NCI-H446 treated with DMSO at 0.1 percent for 48 hours (cell line): ENCODE results near the gene MROH2B.
"Not testable (repeated sequence)": the region's sequence is repeated elsewhere in the genome, so short reads cannot be mapped to it uniquely, and the experiment has no call there.

Experiments used
- DNase-seq: peaks from one replicate; lab custom pipeline; 2025; lab: John Stamatoyannopoulos, UW

The MROH2B gene

DNA sequence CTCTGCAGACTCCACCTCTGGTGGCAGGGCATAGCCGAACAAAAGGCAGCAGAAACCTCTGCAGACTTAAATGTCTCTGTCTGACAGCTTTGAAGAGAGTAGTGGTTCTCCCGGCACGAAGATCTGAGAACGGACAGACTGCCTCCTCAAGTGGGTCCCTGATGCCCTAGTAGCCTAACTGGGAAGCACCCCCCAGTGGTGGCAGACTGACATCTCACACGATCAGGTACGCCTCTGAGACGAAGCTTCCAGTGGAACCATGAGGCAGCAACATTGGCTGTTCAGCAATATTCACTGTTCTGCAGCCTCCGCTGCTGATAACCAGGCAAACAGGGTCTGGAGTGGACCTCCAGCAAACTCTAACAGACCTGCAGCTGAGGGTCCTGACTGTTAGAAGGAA lies 48.5 kb downstream of the MROH2B start:
- DNase-seq: not testable (repeated sequence)

DNA sequence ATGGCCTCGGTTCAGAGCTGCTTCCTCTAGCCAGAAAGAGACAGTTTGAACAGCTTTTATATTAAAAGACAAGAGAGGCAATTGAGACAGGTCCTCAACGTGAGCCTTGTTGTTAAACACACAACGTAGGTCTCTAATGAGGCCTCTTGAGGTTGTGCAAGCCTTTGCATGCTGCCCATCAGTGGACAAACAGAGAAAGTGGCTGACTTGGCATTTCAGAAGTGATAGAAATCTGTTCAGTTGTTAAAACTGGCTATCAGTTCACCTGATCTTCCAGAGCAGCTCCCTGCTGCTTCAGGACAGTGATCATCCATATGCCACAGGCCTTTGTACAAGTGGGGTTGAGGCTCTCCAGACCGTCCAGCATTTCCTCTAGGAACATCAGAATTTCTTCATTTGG lies 58.8 kb downstream of the MROH2B start:
- no peak for DNase-seq

DNA sequence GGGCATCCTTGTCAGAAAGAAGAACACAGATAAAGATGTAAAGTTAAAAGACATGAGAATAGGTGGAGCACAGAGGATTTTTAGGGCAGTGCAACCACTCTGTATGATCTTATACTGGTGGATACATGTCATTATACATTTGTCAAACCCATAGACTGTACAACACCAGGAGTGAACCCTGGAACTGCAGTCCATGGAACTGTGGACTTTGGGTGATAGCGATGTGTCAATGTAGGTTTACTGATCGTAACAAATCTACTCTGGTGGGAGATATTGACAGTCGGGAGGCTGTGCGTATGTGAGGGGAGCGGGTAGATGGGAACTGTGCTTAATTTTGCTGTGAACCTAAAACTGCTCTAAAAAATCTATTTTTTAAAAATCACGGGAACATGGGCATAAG lies 60.6 kb downstream of the MROH2B start:
- DNase-seq: no peak

DNA sequence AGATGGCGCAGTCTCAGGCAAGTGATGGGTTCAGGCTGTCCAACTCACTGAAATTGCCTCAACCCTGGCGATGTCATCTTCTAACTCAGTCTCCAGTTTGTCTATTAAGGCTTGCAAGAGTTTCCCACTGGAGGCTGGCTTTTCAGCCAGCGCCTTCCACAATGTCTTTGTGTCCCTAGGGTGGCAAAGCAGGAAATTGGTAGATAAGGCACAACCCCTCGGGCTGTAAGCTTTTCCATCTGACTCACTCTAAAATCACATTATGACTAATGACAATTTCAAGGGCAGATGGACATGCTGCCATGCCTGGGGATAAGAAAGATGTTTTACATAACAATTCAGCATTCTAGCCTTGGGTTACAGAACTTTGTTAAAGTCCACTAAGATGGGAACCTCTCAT lies 61.9 kb downstream of the MROH2B start:
- DNase-seq: no peak

DNA sequence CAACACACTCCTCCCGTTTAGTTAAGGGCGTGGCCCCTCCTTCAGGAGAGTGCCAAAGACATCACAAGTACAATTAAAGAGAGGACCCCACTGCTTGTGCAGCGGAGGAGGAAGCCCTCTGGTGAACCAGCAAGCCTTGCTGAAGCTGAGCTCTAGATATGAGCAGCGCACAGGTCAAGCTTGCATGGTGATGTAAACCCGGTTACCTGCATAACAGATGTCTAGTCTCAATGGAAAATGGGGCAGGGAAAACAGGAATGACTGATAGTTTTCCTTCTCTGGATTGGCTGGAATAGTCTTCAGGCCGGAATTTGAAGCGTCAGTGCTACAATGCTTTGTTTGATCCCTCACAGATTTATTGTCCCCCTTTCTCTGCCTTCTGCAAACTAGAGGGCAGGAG lies 66.2 kb downstream of the MROH2B start:
- no peak for DNase-seq

DNA sequence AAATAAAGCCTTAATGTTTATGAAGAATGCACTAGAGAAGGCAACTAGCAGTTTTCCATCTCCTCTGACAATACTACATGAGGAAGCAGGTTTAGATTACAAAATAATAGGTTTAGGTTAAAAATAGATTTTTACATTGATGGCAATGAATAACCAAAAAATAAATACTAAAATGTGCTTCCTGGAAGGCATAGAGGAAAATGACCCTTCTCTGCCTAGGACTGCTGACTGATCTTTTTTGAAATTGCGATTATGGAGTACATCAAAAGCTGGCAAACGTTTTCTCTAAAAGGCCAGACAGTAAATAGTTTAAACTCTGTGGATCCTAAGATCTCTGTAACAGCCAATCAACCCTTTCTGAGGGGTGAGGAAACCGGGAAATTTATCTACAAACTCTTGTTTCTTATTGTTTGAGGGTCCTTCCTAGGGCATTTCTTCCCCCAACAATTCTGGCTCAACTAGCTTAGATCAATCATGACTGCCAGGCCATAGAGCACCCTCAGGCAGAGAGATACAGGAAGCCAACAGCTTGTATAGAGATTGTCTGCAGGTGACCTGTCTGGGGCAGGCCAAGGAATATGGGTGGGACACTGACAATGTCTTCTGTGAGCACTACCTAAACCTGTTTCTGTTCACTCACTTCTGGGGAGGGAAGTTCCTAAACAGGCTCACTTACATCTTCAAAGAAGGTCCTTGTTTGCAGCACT lies 67.3 kb downstream of the MROH2B start:
- no peak for DNase-seq

DNA sequence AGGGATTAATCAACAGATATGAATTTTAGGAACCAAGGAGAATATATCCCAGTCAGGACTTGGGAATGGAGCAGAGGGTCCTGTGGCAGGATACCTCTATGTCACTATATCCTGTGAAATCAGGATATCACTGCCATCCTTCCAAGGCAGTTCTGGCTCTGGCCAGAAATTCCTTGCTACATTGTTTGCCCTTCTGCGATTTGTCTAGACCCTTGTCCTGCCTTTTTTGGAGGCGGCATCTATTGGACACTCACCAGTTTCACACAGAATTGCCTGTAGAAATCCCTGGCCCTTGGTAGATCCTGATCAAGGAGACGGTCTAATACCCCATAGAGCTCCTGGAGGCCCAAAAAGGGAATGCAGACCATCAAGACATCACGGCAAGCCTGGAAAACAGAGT lies 71.2 kb downstream of the MROH2B start:
- DNase-seq: no peak

DNA sequence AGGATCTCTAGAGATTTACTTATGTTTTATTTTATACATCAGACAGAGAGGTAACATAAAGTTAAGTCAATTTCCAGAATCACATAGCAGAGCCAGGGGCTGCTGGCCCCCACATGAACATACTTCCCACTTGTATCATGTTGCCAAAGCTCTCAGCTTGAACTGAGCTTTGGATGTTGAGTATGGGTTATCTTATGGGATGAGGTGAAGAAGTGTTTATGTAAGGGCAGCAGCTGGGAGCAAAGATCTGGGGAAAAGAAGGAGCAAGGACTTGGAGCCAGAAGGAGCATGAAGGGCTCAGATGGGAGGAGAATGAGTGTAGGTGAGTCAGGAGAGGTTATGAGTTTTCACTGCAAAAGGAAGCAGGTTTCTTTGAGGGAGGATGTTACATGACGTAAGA lies 72.0 kb downstream of the MROH2B start:
- DNase-seq: no peak

DNA sequence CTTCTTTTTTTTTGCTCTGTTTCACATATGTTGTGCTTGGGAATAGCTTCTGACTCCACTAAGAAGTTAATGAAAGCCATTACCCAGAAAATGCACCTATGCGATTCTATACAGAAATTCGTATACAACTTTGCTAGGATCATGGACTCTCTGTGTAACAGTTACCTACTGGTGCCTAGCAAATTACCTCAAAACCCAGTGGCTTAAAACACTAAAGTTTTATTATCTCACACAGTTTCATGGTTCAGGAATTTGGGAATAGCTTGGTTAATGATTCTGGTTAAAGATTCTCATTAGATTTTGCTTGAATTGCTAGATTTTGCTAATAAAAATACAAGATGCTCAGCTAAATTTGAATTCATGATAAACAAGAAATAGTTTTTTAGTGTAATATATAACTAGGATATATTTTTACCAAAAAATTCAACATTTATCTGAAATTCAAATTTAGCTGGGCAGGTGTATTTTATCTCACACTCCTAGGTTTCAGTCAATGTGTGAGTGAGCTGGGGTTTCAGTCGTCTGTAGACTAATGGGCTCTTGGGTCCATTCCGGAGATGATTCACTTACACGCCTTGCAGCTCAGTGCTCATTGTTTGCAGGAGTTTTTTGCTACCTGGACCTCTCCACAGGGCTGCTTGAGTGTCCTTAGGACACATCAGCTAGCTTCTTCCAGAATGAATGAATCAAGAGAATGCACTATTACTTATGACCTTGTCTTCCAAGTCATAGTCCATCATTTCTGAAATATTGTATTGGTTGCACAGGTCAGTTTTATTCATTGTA lies 75.1 kb downstream of the MROH2B start:
- no peak for DNase-seq

DNA sequence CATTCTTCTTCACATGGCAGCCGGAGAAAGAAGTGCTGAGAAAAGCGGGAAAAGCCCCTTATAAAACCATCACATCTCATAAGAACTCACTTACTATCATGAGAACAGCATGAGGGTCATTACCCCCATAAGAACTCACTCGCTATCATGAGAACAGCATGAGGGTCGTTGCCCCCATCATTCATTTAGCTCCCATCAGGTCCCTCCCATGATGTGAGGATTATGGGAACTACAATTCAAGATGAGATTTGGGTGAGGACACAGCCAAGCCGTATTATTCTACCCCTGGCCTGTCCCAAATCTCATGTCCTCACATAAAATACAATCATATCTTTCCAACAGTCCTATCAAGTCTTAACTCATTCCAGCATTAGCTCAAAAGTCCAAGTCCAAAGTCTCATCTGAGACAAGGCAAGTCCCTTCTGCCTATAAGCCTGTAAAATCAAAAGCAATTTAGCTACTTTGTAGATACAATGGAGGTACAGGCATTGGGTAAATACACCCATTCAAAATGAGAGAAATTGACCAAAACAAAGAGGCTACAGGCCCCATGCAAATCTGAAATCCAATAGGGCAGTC lies 79.1 kb downstream of the MROH2B start:
- DNase-seq: no peak

DNA sequence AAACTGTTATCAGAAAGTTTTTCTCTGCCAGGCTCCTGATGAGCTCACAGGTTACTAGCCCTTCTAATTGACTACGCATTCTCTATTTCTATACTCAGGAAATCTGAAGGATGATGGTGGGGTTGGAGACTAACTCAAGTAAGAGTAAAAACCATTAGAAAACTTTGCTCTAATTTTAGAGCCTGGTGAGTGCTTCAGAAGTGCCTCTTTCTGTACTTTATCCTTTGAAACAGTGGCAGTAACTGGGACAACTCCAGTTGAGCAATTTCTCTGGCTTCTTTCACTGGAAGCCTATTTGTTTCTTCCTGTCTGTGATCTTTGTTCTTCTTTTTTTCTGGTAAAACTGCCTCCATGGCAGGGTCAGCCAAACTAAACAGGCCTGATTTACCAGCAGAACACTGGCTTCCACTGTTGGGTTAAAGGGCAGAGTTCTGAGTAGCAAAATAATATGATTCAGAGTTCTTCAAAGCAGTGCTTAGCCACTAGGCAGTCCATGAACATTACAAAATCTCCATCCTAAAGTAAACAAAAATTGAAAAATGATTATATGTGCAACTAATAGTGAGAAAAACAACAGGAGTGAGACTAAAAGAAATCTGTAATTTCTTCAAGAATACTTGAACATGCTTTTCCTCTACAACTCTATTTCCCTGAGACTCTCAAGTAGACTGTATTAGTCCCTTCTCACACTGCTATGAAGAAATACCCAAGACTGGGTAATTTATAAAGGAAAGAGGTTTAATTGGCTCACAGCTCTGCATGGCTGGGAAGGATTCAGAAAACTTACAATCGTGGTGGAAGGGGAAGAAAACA lies 79.8 kb downstream of the MROH2B start:
- DNase-seq: no peak

DNA sequence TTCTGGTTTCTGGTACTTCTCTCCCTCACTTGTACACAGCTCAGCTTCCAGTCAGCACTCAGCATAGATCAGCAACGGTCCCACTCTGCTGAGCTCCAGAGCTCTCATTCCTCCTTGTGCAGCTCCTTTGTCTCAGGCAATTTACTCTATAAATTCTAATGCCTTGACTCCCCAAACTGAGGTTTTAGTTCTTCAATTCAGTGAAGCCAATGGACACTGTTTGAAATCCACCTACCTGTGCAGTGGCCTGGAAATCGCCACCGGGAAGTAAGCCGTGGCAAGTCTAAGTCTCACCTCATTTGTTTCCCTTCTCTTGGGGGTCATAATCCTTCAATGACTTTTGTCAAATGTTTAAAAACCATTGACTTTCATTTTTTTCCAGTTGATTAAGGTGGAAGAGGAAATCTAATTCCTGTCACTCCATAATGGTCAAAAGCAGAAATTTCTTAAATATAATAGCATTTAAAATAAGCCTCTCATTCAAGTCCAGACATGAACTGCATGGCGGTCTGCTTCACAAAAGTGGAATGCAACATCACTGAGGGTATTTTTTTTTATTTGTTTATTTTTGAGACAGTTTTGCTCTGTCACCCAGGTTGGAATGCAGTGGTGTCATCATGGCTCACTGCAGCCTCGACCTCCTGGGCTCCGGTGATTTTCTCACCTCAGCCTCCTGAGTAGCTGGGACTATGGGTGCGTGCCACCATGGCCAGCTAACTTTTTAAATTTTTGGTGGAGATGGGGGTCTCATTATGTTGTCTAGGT lies 82.2 kb downstream of the MROH2B start:
- no peak for DNase-seq

DNA sequence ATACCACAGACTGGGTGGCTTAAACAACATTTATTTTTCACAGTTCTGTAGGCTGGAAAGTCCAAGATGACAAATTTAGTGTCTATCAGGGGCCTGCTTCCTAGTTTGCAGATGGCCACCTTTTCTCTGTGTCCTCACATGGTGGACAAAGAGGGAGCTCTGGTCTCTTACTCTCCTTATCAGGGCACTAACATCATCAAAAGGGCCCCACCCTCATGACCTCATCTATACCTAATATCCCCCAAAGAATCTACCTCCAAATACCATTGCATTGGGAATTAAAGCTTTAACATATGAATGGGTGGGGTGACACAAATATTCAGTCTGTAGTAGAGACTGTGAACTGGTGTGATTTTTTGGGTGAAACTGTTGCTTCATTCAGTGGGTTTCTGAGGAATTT lies 83.8 kb downstream of the MROH2B start:
- no peak for DNase-seq

DNA sequence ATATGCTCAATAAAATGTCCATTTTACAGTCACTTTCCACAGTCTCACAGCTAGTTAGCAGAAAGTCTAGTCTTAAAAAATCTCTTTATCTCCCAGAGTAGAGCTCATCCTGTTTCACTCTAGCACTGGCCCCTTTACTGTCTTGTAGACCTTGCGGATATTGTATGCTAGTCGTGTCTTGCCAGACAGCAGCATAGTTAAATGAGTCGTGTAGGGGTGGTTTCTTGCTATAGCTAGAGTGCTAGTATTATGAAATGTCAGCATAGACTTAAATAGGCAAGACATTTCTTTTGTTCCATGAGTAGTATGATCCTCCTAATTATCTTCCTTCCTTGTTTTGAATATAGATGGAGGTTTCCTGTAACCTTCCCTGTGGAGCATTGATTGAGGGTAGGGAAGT lies 84.5 kb downstream of the MROH2B start:
- no peak for DNase-seq

DNA sequence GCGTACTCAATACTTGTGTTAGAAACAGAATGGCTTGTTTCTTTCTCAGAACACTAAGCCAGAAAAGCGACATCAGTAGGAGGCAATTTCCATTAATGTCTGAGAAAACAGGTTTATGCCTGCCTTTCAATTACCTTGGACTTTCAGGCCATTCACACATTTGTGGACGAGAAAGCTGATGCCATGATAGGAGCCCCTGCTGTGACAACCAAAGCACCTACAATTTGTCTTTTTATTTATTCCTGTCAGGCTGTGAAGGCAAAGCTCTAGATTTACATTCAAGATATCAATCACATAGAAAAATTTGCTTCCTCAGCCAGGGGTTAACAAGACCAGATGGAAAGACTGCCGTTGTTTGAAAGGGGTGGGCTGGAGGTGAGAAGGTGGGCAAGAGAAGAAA lies 85.6 kb downstream of the MROH2B start:
- DNase-seq: no peak

DNA sequence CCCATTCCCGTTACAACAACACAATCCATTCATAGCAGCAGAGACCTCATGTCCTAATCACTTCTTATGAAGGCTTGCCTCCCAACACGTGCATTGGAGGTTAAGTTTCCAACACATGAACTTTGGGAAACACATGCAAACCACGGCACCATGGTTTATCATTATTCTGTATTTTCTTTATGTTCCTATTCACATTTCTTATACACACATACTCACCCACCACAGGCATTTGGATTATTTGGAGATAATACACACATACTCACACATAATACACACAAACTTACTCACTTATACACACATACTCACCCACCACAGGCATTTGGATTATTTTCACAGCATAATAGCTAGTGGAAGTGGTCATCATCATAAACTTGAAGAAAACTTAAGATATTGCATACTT lies 86.3 kb downstream of the MROH2B start:
- DNase-seq: no peak

DNA sequence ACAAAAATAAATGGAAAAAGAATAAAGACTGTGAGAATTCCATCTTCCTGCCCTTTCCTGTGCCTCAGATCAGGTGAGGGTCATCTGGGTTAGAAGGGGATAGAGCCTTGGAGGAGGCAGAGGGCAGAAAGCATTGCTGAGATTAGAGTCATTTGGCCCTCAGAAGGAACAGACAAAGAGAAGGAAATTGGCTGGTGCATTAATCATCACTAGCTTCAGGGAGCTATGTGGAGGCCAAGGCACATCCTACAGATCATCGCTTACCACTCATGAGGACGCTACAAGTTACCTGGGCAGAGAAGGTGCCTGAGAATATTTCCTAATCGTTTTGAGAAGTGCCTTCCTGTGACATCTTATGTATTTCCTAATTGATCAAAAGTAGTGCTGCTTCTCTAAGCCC lies 87.4 kb downstream of the MROH2B start:
- no peak for DNase-seq

DNA sequence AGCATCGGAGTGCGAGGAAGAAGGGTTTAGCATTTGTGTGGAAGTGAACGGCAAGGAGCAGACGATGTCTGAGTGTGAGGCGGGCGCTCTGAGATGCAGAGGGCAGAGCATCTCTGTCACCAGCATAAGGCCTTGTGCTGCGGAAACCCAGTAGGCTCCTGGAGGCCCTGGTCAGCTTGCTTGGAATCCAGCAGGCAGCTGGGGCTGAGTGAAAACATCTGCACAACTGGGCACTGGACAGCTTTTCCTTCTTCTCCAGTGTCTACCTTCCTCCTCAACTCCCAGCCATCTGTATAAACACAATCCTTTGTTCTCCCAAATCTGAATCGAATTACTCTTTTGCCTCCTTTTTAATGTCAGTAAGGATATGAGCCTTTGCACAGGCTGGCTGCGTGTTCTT lies 89.7 kb downstream of the MROH2B start:
- DNase-seq: no peak

DNA sequence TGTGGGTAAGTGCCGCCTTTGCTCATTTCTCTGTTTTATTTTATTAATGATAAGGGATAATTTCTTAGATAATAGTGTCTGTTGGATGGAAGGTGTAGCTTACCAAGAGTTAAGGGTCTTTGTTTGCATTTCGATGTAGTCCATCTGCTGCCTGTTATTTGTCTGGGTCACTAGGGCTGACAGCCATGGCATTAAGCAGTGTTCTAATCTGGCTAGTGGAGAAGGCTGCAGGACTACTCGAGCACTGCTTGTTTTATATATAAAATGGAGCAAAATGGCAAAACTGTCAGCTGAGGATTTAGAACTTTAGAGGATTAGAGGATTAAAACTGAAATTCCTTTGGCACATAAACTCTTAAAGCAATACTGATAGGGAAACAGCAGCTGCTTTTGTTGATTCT lies 94.3 kb downstream of the MROH2B start:
- no peak for DNase-seq

DNA sequence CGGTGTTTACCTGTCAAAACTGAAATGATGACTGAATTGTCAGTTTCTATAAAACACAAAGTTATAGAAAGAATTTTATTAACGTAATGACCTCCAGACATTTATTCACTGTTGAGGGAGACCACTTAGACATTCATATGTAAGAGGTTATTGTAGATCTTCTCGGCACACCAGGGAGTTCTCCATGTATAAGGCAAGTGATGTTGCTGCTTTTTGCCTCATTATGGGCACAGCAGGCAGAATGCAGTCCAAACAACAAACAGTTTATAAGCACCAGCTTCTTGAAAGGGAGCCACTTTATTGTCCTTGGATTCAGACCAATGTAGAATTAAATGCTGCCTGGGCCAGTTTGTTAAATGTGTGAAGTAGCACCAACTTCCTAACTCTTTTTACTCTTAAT lies 95.1 kb downstream of the MROH2B start:
- no peak for DNase-seq

DNA sequence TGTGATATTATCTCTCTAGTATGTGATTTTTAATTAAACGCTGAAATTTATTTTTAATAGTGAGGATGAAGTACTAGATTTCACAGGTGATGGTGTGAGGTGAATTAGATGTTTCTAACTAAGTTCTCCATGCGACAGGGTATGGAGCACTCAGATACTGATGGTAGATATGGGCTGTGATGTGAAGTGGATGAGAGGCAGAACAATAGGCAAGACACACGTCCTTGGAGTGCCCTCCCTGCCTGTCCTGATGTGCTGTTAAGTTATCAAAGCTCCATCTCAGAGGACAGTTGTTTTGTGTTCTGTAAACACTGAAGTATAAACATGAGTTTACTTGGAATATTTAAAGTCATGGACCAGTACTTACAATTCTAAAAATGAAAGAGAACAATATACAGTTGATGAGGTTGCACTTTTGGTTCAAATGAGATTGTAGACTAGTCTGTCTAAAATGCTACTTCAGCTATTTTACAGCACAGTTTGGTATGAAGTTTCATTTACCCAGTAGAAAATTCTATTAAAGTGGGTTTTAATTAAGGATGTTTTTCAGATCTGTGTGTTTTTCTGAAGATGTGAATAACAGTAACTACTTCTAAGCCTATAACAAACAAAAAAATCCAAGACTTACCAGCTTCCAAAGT lies 97.7 kb downstream of the MROH2B start:
- no peak for DNase-seq
